GM18870 (cell line): Measurements from ENCODE around the gene CPZ.

Experiments
- ATAC-seq: cut with Tn5 transposase; IDR thresholded peaks from one replicate; pipeline ENCODE4 v1.9.1; 2021; ENCODE audit warnings: moderate library complexity; ENCODE audit not compliant: unreplicated experiment

Gene CPZ

DNA sequence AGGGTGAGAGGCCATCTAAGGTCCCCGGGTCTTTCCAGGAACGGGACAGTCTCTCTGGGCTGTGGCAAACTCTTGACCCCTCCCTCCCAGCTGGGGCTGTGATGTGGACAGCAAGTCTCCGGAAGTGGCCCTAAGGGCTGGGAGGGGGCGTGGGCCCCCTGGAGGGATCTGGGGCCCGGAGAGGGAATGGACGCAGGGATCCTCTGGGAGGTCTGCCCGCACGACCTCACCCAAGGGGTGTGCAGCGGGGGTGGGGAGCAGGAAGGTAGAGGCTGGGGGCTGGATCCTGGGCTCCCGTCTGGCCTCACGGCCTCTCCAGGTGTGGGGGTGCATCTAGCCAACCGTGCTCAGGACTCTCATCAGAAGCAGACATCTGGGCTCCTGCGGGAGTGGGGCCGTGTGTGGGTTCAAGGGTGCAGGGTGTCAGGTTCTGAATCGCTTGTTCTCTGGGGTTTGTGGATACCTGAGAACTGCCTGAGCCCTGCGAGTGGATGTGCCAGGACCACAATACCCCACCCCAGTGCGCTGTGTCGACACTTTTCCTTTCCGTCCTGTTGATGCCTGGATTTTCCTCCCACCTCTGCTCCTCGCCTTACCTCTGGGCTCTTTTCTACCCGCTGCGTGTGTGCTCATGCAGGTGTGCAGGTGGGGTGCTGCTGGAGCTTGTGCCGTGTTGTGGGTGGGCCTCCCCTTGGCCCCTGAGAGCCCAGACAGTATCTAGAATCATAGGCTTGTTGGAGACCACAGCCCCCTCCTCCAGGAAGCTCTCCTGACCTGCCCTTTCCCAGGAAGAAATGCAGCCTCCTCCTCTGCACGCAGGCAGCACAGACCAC, 915 bp downstream of the CPZ start:
- no peak for ATAC-seq

DNA sequence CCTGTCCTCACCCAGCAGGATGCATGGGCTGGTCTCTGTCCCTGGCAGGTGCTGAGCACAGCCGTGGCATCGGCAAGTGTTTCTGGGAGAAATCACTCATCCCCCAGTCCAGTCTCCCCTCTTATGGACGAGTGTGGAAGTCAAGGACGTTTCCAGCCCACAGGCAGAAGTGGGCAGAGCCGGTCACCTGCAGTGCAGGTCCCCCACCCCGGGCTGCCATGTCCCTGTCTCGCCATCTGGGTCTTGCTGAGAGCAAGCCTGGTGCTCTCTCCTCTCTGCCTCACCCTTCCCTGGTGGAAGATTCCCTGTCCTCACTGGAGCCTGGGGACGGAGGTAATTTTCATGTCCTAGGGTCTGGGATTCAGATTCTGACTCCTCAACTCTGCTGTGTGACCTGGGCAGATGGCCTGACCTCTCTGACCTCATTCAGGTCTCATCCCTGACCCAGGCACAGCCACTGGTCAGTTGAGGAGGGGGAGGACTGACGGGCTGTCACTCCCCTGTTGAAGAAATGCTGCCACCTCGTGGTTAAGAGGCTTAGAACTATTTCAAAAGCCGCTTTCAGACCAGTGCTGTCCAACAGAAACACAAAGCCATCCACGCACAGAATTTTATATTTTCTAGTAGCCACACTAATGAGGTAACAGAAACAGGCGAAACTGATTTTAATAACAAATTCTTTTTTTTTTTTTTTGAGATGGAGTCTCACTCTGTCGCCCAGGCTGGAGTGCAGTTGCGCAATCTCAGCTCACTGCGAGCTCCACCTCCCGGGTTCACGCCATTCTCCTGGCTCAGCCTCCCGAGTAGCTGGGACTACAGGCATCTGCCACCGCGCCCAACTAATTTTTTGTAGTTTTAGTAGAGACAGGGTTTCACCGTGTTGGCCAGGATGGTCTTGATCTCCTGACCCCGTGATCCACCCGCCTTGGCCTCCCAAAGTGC, 1.8 kb downstream of the CPZ start:
- ATAC-seq = no peak

DNA sequence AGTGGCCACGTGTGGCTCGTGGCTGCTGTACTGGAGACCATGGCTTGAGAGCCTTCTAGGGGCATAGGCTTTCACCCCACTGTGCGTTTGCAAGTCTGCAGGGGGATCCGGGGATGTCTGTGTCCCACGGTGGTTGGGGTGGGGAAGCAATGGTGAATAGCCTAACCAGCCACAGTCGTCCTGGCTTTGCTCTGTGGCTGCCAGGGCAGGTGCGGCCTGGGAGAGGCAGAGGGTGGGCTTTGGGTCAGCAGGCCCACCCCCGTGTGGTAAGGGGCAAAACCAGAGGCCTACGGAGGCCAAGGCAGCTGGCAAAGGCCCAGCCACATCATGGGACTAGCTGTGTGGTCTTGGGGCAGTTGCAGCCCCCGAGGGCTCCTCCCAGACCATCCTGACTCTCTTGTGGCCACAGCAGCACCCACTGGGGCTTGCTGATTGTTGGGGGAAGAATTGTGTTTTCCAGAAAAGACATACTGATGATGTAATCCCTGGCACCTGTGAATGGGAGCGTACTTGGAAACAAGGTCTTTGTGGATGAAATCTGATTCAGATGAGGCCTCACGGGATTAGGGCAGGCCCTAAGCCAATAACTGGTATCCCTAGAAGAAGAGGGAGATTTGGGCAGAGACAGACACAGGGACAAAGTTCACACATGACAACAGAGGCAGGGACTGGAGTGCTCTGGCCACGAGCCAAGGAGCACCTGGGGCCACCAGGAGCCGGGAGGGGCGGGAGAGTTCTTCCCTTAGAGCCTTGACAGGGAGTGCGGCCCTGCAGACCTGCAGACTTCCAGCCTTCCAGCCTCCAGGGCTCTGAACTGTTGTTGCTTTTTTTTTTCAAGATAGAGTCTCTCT, 2.9 kb downstream of the CPZ start:
- ATAC-seq = no peak

DNA sequence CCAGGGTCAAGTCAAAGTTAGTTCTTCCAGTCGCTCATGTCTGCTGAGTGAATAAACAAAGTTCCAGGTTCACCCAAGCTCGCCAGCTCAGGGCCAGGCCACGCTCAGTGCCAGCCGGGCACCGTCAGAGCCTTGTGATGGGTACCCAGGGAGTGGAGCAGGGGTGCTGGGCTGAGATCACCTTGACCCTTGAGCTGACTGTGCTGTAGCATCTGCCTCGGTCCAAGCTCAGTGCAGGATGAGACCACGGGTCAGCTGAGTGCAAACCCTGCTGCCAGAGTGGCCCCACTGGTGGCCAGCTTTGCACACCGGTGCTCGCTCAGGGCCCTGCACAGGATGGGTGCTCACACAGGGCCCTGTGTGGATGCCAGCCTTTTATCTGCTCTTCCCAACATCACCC, 4.3 kb downstream of the CPZ start:
- ATAC-seq = no peak

DNA sequence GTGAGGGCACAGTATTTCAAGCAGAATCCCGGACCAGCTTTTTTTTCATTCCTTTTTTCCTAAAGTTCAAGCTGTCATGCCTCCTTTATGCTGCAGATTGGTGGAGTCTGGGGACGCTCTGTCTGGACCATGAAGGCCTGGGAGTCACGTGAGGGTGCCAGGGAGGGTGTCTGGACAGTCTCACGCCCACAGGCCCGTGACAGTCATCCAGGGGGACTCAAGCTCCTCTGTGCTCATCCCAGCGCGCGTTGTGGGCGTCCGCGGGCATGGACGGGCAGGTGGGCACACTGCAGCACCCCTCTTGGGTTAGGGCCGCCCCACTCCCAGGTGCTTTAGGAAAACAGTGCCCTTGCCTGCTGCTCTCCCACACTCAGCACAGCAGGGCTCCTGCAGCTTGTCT, 4.8 kb downstream of the CPZ start:
- ATAC-seq = no peak

DNA sequence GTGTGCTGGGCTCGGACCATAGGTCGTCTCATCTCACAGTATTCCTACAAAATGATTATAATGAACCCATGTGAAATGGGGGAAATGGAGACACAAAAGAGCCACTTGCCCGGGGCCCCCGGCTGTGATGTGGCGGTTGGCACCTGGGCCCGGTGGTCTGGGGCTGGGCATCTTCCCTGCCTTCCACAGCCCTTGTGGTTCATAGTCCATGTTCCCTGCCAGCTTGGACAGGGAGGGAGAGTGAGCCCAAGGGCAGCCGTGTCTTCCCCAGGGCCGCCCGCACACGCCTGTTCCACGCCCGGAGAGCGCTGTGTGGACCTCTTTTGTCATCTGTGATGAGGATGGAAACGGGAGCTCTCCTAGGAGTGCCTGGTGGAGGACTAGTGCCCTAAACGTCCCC, 5.2 kb downstream of the CPZ start:
- no peak for ATAC-seq

DNA sequence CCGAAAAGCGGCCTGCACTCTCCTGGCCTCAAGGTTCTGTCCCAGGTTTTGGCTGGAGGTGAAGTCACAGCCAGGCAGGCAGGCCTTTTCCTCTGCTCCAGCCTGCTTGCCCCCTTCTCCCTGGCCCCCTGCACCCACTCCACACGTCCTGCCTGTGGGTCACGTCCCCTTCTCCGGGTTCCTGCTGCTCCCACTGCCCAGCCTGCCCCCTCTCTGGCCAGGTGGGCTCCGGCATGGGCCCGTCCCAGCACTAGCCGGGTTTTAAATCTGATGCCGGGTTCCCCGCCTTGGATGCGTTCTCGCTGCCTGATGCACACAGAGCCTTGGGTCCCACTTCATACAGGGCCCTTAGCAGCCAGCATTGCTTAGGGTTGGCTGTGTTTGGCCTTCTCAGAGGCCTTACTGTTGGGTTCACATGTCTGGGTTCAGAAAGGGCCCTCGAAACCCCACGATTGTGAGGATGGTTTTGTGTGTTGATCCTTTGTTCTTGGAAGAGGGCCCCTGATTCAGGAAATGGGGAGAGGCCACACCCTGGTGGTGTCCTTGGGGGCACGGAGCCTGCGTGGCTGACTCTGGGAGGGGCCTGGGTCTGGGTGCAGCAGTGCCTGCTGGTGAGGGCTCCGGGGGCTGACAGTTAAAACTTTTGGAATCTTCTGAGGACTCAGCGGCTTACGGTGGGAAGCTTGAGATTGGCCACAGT, 6.0 kb downstream of the CPZ start:
- no peak for ATAC-seq

DNA sequence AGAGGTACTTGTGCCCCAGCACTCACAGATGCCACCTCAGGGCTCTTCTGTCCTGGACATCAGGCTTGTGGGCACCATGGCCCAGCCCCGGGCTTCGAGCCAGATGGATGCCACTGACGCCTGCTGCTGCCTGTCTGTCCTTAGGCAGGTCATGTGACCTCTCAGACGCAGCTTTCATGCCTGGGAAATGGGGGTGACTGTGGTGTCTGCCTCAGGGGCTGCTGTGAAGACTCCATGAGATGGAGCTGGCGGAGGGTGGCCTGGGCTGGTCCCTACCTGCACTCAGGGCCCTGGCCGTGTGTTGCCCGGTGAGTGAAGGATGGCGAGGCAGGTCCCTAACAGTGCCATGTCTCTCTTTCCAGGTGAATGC, 6.5 kb downstream of the CPZ start:
- ATAC-seq = no peak

DNA sequence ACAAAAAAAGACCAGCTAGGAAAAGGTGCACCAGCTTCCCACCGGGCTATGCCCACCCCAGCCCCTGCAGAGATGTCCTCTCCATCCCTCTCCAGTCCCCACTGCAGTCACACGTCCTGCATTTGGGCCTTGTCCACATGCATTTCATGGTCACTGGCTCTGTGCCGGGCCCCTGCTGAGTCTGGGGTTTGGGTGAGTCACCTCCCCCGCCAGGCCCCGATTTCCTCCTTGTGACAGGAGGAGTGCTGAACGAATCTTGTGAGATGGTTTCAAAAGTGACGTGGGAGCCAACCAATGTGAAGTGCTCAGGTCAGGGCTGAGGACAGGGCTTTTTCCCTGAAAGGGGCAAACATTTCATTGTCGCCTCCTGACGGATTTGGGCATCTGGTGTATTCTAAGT, 7.1 kb downstream of the CPZ start:
- no peak for ATAC-seq

DNA sequence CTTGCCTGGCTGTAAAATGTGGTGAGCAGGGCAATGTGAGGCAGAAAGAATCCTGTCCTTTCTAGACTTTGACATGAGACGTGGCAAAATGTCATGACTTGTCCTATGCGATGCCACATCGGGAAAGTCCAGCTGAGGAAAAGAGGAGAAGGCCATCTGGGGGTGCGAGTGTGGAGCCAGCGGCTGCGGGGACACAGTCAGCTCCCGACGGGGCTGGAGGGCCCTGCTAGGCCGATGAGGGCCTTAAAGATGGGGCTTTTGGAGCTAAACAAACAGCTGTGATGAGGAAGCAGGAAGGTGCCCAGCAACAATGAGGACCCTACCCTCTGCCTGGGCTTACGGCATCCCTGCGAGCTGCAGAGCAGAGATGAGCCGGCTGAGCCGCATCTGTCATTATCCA, 7.7 kb downstream of the CPZ start:
- no peak for ATAC-seq

DNA sequence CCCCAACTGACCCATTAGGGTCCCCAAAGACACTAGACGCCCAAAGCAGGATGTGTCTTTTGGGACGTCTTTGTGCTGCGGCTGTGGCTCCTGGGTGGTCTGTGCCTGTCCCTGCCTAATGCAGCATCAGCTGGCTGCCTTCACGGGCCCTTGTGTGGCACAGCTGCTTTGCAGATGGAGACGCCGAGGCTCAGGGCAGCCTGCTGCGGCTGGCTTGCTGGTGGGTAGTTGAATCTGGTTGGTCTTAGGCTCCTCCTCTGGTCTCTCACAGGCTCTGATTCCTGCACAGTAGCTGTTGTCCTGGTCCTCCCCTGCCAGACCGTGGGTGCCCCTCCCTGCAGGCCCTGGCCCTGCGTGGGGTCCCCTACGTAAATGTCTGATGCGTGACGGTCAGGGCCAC, 8.1 kb downstream of the CPZ start:
- no peak for ATAC-seq

DNA sequence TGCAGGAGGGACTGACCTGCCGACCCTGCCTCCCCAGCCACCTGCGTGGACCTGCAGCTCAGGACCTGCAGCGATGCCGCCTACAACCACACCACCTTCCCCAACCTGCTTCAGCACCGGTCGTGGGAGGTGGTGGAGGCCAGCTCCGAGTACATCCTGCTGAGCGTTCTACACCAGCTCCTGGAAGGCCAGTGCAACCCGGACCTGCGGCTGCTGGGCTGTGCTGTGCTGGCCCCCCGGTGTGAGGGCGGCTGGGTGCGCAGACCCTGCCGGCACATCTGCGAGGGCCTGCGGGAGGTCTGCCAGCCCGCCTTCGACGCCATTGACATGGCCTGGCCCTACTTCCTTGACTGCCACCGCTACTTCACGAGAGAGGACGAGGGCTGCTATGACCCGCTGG, 8.5 kb downstream of the CPZ start:
- ATAC-seq = no peak

DNA sequence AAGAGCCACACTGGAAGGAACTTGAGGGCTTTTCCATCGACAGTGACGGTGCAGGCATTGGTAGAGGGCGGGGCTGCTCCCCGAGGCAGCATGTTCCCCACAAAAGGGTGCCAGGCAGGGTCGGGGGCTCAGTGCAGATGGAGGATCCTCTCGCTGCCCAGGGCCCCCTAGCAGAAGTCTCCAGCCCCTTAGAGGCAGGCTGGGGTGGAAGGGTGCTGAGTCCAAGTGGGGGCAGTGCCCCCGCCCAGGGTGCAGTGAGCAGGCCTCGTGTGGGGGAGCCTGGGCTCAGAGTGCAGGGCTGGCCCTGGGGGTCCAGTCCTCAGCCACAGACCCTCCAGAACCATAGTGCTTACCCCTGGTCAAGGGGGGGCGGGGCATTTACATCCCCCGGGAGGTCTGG, 9.0 kb downstream of the CPZ start:
- ATAC-seq = no peak

DNA sequence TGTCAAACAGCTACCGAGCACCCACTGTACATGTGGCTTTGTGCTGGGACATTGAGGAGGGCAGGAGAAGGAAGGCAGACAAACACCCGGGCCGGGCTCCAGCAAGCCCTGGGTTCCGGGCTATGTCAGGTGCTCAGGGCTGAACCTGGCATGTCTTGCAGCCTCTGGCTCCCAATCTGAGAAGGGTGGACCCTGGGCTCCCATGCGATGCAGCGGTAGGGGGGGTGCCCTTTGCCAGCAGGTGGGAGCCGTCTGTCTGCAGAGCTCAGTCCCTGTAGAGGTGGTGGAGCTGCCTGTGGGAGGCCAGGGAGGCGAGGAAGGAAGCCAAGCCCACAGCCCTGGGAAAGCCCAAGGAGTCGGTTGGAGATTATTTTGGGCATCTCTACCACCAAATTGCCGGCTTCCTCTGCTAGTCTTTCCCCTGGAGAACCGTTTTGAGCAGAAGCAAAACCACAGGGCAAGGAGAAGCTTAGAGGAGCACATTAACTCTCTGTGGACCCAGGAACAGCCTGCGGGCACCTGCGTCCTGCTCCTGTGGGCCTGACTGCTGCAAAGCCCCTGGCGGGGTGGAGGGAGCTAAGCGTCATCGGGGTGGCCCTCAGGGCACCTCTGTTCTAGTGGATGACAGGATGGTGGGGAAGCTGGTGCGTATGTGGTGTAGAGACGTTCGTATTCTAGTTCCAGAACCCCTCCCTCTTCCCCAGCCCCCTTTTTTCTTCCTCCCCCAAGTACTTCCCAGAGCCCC, 10.3 kb downstream of the CPZ start:
- ATAC-seq = no peak

DNA sequence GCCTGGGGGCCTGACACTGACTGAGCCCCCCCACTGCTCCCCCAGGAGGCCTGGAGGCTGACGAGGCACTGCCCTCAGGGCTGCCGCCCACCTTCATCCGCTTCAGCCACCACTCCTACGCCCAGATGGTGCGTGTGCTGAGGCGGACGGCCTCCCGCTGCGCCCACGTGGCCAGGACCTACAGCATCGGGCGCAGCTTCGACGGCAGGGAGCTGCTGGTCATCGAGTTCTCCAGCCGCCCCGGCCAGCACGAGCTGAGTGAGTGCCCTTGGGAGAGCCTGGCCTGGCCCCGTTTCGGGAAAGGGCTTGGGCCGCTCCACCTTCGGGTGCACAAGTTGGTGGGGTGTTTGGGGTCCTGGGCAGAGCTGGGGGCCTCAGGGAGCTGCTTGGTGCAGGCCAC, 11.4 kb downstream of the CPZ start:
- no peak for ATAC-seq

DNA sequence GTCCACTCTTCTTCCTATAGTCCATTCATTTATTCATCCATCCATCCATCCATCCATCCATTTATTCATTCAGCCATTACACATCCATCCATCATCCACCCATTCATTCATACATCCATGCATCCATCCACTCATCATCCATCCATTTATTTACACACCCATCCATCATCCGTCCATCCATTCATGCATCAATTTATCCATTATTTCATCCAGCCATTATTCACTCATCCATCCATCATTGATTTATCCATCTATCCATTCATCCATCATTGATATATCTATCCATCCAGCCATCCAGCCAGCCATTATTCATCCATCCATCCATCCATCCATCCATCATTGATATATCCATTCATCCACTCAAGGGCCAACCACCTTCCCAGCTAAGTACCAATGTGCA, 12.7 kb downstream of the CPZ start:
- ATAC-seq = no peak

DNA sequence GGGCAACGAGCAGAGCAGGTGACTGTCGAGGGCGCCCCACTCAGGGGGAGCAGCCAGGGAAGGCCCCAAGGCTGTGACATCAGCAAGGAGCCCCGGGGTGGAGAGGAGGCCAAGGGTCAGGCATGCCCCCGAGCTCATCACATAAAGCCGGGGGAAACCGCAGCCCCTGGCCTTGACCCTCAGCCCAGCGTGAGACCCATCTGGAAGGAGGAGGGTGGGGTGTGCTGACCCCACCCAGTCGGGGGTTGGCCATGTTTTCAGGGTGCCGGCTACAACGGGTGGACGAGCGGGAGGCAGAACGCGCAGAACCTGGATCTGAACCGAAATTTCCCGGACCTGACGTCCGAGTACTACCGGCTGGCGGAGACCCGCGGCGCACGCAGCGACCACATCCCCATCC, 13.9 kb downstream of the CPZ start:
- ATAC-seq = no peak

DNA sequence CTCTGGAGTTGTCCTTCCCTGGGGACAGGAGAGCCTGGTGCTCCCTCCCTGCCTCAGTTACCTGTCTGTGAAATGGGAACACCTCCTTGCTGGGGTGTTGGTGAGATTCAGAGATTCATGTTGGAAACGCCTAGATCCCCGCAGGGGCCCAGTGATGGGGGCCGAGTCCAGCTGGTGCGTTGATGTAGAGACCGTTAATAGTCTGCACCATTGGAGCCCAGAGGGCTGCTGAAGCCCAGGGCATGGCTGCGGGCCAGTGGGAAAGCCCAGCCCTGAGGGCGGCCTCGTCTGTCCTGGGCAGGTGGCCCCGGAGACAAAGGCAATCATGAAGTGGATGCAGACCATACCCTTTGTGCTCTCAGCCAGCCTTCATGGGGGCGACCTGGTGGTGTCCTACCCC, 14.4 kb downstream of the CPZ start:
- ATAC-seq = no peak

DNA sequence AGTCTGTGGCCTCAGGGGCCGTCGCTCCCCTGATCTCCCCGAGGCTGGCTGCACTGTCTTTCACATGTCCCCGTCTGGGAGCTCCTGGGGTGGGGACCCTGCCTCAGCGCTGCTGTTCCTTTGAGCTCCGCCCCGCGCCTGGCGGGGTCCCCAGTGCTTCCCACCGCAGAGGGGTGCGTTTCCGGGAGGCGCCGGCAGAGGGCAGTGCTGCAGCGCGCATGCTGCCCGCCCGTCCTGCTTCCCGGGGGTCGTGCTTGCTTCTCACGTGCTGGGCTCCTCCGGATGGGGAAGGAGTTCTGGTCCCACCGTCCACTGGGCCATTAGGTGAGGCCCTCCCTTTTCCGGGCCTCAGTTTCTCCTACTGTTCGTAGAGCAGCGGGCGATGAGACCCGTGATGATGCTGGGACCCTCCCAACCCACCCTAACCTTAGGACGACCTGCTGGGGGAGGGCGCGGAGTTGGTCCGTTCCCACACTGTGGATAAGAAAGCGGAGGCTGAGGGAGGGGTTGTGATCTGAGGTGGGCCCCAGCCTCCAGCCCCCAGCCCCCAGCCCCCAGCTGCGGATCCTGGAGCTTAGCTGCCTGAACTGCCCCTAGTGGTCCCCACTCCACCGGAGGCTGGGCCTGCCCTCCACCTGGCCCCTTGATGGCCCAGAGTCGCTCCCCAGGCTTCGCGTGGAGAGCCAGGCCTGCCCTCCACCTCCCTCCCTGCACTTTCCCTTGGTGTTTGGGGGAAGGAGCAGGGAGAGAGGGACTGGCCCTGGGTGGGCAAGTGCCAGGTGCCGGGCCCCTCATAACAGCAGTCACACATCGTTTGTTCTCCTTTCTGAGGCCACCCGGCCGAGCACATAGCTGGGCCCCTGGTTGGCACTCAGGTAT, 15.3 kb downstream of the CPZ start:
- ATAC-seq = no peak
